HEK293 (cell line): ENCODE measurements around the gene FERD3L.

ENCODE experiments used
- CTCF ChIA-PET: fragments of 350-600 bp; formaldehyde crosslinking; extraction: SDS; loops from one replicate; lab custom pipeline; 2021; ENCODE audit warnings: antibody characterized with exemption; lab: Yijun Ruan, JAX
- POLR2A ChIA-PET: fragments of 300-600 bp; formaldehyde crosslinking; extraction: SDS; loops from one replicate; lab custom pipeline; 2020; ENCODE audit warnings: antibody characterized with exemption, inconsistent platforms; lab: Yijun Ruan, JAX
- H3K27ac ChIP-seq: fragments of 200-500 bp; sonication (Bioruptor generic); 2 replicates; pipeline ENCODE4 v1.5.1; 2014; ENCODE audit warnings: low read depth, low read length, control low read depth, inconsistent platforms; ENCODE audit errors: extremely low read depth
- H3K36me3 ChIP-seq, 2 experiments: fragments of 200-500 bp in 1 of 2; sonication (Bioruptor generic) in 1 of 2; 1 replicate in 1 of 2; 2 replicates in 1 of 2; pipeline ENCODE4 v1.5.1; 2014 to 2017; ENCODE audit warnings: inconsistent platforms in 2 of 2, low read length in 2 of 2; ENCODE audit not compliant: control insufficient read depth in 2 of 2, insufficient read depth in 1 of 2
- H3K4me1 ChIP-seq: fragments of 200-500 bp; sonication (Bioruptor generic); 2 replicates; pipeline ENCODE4 v1.5.1; 2014; ENCODE audit warnings: mild to moderate bottlenecking, low read length, inconsistent platforms; ENCODE audit not compliant: control insufficient read depth, insufficient read depth
- H3K4me3 ChIP-seq: 2 replicates; pipeline ENCODE4 v1.5.1; 2011; ENCODE audit warnings: low read depth, mild to moderate bottlenecking, control low read depth, low read length, moderate library complexity
- H3K9me3 ChIP-seq: fragments of 200-500 bp; sonication (Bioruptor generic); 2 replicates; pipeline ENCODE4 v1.5.1; 2014; ENCODE audit warnings: low read depth, low read length, inconsistent platforms; ENCODE audit not compliant: control insufficient read depth, insufficient read depth
- ZNF214 ChIP-seq: fragments of 450-650 bp; formaldehyde crosslinking; IDR thresholded peaks from 2 replicates; pipeline ENCODE4 v1.5.1; 2017; ENCODE audit warnings: missing biosample characterization, mild to moderate bottlenecking, missing genetic modification characterization, borderline replicate concordance
- ZNF529 ChIP-seq: fragments of 450-650 bp; formaldehyde crosslinking; IDR thresholded peaks from 2 replicates; pipeline ENCODE4 v1.5.1; 2017; ENCODE audit warnings: missing genetic modification characterization, missing biosample characterization; ENCODE audit not compliant: insufficient replicate concordance
- ZNF610 ChIP-seq: fragments of 450-650 bp; formaldehyde crosslinking; IDR thresholded peaks from 2 replicates; pipeline ENCODE4 v1.5.1; 2016; ENCODE audit warnings: missing biosample characterization, missing genetic modification characterization, borderline replicate concordance
- TF ChIP-seq, protein P1 (sequence below): fragments of 450-650 bp; formaldehyde crosslinking; IDR thresholded peaks from 2 replicates; pipeline ENCODE4; 2016; ENCODE audit warnings: missing biosample characterization, missing genetic modification characterization

FERD3L gene

DNA sequence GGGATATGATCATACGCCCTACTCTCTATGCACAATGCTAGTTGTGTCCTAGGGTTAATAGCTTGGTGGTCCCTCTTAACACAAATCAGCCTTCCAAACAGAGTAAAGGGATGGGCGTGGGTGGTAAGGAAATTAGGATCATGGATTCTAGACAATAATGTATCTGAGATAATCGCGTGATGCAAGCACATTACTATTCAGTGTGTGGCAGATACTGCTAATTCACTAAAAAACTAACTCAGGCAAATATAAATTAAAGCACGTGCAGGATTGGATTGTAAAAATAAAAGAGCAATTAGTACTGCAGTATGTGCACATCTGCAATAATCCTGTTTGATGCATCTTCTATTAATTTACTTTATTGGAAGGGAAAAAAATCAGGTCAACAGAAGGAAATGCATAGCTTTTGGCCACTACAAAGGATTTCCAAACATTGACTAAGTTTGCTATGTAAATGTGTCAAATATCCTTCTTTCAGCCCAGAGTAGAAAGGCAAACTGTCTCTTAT, 49.8 kb downstream of the FERD3L start:
- no peaks in the 10 kb centered on the region for H3K4me1 ChIP-seq
- no peak overlapping the region for H3K27ac ChIP-seq
- TF ChIP-seq ZNF529 (tag by site-specific recombination) (no peak), ZNF610 (tag by site-specific recombination) (no peak), ZNF214 (no peak)
- TF ChIP-seq, protein P1, sequence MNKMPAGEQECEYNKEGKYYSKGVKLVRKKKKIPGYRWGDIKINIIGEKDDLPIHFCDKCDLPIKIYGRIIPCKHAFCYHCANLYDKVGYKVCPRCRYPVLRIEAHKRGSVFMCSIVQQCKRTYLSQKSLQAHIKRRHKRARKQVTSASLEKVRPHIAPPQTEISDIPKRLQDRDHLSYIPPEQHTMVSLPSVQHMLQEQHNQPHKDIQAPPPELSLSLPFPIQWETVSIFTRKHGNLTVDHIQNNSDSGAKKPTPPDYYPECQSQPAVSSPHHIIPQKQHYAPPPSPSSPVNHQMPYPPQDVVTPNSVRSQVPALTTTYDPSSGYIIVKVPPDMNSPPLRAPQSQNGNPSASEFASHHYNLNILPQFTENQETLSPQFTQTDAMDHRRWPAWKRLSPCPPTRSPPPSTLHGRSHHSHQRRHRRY (tag by site-specific recombination): no peak
- TF ChIP-seq, all 188 proteins: peak for 0
- CTCF ChIA-PET: interaction anchor here (0.7 kb wide), 2 partner anchors 275 to 1433 kb away, joined by 3 to 4 read pairs; no protein-coding TSS in a partner anchor
- Histone ChIP-seq H3K4me3 (no peak overlapping the region), H3K36me3 (no peaks in the 10 kb centered on the region), H3K9me3 (no peaks in the 10 kb centered on the region)
- POLR2A ChIA-PET: no interaction called here
